Amniotic stem cell (primary cell): ENCODE data around the gene NOD1.

Experiments
- DNase-seq: peaks from one replicate; lab custom pipeline; 2025; lab: John Stamatoyannopoulos, UW

The NOD1 gene

DNA sequence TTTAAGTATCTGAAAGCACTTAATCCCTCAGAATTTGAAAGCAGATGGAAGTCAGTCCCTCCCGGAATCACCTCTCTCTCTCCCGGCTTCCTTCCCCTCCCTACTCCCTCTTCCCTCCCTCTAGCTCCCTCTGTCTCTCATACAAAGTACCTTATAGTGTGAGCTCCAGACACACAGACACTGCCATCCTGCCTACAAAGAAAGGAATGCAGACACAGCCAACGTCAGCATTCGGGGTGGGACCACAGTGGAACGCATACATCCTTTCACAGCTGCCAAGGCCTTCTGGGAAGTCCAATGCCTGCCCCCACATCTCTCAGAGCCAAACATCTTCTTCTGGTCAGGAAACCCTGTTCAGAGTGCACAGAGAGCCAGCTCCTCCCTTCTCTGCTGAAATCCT lies 9.3 kb downstream of the NOD1 start:
- peak; percentile 73 for DNase-seq

DNA sequence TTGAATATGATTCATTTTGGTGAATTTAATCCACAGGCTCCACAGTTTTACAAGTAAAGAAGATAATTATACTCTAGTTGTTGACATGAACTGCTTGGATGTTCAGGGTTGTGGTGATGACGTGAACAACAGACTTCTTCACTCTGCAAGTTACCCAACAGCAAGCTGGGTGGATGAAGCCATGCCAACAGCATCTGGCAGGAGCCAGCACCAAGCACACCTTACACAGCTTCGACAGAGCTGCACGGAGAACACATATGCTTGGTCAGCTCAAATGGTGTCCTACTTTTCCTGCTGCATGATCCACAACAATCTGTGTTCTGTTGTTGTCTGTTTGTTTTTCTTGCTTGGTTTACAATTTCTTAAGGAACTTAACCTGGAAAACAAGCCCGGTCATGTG lies 9.8 kb downstream of the NOD1 start:
- DNase-seq = no peak

DNA sequence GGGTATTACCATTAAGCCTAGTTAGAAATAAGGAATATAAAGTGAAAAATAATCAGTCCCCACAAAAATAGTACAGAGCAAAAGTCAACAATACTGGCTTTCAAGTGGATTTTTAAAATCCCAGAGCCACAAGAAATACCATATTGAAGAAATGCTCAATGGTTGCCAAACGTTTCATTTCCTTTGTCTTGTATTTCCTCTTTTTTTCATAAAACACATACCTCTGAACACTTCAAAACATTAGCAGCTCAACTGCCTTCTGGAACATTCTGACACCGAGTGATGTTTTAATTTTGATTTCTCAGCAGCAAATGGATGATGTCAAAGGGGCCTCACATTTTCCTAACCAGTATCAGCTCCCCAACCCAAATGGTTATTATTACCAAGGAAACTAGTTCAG lies 10.5 kb downstream of the NOD1 start:
- DNase-seq = no peak

DNA sequence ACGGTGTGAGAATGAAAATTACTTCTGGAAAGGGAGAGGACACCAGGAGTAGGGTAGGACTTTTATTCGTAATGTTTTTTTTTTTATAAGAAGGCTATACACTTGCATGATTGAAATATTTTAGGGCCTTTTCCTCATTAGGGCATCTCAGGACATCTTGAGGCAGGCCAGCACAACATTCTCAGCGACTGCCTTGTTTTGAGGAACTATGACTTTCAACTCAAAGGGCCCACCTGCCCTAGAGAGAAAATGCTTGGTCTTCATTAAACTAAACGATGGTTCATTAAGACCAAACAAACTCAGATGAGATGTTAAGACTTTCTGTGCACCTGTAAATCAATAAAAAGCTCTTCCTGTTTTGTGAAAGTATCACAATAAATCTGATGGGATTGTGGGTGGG lies 11.3 kb downstream of the NOD1 start:
- DNase-seq = no peak

DNA sequence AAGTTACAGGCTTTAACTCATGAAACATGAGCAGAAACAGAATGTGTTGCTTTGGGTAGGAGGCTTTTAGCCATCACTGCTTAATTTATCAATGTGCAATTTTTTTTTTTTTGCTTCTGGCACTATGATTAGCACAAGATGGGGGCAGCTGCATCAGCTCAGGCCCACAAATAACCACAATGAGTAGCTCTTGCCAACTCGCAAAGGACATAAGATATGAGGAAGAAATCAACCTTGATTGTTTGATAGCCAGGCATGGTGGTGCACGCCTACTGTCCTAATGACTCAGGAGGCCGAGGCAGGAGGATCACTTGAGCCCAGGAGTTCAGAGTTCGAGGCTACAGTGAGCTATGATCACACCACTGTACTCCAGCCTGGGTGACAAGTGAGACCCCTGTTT lies 12.3 kb downstream of the NOD1 start:
- no peak for DNase-seq

DNA sequence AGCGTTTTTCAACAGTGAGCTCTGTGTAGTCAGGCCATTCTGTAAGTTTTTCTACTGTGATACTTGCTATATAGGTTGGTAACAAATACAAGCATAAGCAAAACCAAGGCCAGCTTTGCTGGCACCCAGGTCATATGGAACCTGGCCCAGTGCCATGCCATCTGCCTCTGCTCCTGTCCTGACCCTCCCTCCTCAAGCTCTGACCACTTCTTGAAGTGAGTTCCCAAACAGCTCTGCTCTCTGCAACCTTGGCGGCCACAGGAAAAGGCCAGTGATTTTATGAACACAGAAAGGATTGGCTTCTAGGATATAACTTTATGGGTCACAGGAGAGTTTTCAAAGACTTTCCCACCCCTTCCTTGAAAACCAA lies 12.8 kb downstream of the NOD1 start:
- no peak for DNase-seq

DNA sequence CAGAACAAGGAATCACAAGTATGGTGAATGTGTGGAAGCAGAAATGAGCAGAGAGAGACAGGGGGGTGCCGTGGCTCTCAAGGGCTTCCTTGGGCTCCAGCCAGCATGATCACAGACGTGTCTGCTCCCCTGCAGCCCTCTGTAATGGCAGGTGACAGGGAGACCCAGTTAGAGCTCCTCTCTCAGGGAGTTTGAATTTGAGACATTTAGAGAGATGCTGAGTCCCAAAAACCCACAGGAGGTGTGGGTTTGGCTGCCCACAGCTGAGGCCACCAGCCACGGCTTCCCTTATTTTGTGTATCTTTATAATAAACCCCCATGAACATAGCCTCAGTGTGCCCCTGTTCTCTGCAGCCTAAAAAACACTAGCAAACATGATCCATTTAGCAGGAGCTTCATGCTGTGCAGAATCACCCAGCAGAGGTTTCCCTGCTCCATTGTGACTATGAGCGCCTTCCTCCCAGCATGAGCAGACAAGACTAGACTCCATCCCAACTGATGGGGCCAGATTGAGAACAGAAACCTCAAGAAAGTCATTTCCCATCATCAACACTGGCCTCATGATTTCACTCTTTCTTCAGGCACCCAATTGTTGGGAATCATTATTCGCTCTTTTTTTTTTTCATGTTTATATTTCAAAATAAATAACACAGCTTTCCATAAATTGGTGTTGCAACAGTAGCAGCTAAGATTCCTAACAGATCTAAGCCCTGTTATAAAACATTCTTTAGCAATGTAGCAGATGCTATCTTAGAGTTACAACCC lies 13.4 kb downstream of the NOD1 start:
- DNase-seq = no peak

DNA sequence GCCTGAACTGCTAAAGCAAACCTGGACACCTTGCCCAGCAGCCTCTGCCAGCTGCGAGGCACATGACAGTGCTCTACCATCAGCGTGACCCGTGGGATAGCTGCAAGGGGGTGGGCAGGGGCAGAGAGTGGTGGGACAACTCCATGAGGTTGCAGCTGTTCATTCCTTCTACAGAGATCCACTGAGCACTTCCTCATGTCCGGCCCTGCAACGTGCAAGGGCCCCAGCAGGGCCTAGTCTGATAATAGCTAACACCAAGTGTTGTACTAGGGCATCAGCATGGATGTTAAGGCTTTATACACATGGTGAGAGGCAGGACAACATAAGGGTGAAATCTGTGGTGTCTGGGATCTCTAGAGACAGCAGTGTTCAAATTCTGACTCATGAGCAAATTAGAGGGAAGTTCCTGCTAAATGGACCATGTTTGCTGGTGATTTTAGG lies 14.3 kb downstream of the NOD1 start:
- DNase-seq = no peak

DNA sequence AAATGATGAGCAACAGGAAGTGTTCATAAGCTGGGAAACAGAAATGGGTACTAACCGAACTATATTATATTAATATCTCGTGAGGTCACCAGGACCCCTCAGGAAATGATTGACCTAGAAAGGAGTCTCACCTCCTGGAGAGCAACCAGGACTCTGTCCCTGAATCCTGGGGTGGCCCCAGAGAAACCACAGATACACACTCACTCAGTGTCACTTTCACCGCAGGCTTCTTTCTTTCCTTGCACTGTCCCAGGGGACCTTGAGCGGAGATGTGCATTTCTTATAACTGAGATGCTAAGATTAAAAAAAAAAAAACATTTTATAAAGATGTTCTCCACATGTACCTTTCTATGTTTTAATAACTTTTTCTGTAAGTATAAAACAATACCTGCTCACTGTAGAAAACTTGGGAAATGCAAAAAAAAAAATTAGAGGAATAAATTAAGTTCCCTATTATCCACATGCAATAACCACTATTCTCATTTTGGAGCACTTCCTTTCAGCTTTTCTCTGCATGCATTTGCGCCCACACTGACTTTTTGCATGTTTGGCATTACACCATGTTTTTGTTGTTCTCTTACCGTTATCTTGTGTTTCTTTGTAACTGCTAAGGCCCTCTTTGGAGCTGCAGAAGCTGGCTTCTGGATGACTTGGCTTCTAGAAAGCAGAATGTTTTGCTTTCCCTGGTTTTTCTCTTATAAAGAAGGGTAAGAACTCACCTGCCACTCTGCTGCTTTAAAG lies 15.0 kb downstream of the NOD1 start:
- DNase-seq = no peak

DNA sequence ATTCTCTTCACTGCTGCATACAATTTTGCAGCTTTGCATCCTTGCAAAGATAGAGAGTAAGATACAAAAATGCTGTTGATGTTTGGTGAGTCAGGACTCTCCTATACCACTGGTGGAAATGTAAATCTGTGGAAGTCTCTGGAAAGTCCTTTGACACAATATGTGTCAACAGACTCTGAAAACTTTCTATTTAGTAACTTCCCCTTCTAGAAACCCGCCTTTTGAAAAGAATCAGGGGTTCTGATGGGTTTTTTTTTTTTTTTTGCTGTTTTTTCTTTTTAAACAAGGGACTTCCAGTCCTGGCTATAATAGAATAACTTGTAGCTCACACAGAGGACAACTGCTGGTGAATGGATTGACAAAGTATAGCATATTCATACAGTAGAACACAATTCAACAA lies 16.4 kb downstream of the NOD1 start:
- no peak for DNase-seq

DNA sequence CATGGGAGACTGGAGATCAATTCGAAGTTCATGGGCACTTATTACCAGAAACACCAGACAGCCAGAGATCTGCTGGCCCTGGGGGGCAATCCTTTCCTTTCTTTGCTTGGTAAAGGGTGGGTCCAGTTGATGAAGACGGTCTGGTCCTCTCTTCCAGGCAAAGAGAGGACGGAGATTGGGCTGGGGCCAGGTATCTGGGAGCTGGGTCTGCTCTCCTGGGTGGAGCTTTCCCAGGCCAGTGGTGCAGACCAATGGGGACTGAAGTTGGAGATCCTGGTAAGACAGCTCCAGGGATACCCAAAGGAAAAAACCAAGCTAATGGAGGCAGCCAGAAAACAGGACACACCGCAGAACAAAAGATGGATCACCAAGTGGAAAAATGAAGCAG lies 18.3 kb downstream of the NOD1 start:
- no peak for DNase-seq

DNA sequence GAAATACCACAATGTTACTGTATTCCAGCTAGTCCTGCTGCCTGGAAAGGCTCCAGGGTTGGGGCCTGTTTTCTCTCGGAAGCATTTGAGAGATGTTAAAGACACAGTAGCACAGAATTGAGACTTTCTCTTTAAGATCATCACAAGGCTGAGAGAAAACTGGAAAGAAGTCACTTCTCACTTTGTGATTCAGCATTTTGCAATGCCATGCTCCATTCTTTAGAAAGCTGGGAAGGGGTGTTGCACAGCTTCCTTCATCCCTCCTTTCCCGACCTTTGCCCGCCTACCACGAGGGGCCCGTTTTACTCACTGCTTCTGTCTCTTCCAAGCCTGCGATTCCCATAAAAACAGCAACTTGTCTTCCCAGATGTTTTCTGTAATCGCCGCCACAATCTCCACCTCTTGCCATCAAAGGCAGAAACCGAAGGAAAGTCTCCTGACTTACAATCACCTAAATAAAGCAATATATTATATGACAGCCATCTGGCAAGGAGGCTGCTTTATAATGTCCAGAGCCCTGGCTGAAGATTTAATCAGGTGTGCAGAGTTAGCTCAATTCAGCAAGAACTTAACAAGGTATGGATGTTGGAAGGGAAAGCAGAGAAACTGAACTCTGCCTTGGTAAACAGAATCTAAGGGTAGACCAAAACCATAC lies 18.9 kb downstream of the NOD1 start:
- peak; percentile 64 for DNase-seq

DNA sequence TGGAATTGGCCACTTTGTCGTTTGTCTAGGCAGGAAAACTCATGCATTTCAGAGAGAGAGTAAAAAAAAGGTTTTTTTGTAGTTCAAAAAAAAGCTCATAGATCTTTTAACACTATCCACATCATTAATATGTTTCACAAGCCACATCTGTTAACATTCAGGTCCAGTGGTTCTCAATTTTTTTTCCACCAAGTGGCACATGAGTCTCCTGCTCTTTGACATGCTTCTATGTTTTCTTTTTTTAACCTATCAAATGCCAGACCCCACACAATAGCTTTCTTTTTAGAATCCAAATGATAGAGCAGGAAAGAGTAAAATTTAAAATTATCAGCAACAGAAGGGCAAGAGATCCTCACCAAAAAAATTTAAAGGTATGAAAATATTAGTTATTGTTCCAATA lies 20.3 kb downstream of the NOD1 start:
- DNase-seq = no peak

DNA sequence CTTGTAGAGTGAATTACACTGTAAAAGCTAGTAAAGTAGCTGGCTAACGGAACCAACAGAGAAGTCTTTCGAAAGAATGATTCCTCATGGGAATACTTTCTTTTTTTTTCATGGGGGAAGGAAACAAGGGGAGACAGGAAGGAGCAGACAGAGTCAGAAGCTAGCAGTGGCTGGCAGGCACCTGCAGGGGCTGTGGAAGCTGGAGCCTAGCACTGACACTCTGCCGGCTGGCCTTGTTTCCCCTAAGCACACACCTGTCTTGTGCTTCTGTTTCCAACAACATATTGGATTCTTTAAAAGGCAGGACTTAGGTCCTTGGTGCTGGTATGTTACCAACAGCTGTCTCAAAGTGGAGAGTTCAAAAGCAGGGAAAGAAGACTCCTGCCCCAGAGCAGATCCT lies 24.7 kb downstream of the NOD1 start:
- no peak for DNase-seq

DNA sequence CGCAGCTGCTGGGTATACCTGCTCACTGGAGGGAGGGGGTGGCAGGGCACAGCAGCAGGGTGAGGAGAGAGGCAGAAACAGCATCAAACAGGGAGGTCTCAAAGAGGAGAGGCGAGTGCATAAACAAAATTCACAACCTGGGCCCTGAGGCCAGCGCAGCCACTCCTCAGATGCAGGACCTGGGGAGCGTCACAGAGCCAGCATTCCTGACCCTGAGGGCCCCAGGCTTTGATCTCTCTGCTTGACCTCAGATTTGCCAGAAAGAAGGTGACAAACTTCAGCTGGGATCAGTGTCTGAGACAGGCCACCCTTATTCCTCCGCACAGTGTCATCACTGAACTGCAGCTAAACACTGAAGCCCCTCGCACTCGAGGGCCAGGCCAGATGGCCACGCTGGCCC lies 25.6 kb downstream of the NOD1 start:
- DNase-seq = no peak

DNA sequence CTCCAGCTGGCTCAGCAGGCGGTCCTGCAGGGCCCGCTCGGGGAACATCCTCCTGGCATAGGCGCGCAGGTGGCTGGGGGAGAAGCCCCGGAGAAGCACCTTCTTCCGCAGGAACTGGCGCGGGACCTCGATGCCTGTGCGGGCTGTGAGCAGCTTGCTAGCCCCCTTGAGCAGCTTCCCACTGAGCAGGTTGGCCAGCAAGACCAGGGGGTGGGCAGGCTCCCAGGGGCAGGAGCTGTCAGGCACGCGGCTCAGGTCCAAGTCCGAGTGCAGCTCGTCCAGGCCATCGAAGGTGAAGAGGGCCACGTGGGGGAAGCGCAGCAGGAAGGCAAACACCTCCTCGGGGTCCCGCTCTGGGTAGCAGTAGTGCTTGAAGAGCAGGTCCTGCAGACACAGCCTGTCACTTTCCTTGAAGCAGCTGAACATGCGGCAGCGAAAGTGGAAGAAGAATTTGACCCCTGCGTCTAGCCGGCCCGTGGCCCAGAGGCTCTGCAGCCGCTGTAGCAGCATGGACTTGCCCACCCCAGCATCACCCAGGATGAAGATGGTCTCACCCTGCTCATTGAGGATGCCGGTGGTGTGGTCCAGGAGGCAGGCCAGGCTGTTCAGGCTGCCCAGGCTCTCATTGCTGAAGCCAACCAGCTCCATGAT lies 26.2 kb downstream of the NOD1 start:
- no peak for DNase-seq

DNA sequence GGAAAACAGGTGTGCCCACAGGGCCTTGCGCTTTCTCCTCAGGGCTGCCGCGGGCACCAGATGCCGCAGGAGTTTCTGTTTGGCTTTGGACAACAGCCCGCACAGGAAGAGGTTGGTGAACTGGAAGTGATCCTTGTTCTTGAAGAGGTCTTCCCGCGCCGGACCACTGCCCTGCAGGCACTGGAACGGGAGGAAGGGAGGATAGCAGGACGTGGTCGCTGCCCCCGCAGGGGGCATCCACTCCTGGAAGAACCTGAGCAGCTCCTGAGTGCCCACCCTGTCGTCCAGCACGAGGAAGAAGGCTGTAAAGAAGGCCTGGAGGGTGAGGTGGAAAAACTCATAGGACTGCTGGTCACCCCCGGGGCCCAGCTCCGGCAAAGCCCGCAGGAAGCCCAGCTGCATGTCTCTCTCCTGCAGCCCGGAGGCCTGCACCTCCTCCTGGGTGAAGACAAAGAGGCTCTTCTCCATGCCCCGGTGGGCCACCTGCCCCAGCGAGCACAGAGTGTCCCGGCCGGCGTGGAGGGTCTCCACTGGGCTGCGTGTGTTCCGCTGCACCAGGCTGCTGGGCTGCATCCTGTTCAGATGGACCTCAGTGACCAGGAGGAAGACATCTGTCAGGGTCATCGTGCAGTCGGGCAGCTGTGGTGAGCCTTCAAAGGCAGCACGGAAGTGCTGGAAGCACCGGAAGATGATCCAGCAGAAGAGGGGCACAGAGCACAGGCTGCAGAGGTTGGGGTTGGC lies 26.9 kb downstream of the NOD1 start:
- DNase-seq = no peak

DNA sequence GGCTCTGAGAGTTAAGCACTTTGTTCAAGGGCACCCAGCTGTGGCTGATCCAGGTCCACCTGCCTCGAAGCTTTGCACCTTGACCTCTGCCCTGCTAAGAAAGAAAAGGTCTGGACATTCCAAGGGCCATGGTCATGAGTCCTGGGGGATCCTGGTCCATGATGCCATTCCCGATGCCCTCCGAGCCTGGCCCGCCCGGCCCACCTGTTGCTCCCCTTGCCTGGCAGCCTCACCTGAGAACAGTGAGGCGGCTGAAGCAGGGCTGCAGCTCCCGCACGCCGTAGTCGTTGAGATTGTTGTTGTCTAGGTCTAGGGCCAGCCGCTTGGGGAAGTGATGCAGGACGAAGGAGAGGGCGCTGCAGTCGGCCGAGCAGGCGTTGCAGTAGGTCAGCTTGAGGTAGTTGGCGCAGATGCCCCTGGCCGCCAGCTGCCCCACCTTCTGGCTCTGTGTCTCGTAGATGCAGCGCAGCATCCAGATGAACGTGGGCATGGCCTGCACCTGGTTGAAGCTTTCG lies 27.5 kb downstream of the NOD1 start:
- DNase-seq = no peak

DNA sequence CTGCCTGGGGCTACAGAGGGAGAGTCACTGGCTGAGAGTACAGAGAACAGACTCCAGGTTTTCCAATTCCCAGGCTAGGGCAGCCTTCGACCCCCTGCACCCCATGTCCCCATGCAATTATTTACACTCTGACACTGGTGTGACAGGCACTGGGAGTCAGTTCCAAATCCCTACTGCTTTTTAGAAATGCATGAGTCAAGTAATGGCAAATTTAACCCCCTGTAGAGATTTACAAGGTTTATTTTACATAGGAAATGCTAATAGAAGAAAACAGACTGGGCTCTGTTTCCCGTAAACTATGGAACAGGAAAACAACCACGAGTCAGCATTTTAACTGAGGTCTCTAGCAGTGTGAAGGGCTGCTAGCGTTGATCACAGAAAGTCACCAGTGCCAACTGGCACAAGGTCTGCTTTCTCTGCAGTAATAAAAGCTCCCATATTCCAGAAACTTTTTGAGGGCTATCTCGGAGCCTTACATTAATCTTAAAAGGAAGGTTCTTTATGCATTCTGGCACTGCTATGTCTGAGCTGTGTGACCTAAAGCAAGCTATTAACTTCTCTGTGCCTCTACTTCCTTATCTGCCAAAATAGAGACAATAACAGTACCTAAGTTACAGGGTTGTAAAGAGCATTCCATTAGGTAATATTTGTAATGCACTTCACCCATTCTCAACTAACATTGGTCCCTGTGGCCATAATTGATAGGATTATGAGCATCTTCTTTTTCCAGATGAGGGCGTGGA lies 28.2 kb downstream of the NOD1 start:
- DNase-seq = no peak

DNA sequence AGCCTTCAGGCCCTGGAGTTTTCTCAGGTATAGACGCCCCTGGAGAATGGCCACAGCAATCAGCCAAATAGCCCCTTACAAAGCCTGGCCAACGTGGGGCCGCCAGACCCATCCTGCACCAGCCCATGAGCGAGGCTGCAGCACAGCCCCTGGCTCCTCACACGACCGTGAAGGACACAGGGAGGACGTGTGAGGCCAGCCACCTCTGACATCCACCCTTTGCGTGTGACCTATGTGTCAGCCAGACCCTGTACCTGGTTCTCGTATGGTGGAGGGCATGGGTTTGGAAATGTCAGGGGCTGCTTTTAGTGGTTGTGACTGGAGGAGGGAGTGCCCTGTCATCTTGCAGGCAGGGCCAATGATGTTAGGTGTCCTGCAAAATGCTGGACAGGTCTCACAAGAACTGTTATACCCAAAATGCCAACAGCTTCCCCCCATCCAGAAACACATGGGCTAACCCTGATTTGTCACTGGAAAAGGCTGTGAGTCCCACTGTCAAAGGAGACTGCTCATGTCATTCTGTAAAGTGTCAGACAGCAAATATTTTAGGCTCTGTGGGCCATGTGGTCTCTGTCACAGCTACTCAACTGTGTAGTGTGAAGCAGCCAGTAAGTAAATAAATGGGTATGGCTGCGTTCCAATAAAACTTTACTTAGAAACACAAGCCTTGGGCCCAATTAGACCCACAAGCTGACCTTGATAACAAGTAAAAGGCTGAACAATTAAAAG lies 30.0 kb downstream of the NOD1 start:
- DNase-seq = no peak
